Heart right ventricle (tissue), 16 donors: ENCODE results near the gene SND1. TPM values are rescaled to one million over a fixed set of nuclear protein-coding genes. Genes with fewer than 3 reads are reported as not detected.

ENCODE experiments used
- ATAC-seq, 8 donors: fragments of 200-7000 bp; cut with Tn5 transposase; one replicate each; pipeline ENCODE4 v1.9.1; 2020; ENCODE audit warnings: mild to moderate bottlenecking in 8 of 8, moderate library complexity in 8 of 8, moderate number of reproducible peaks in 1 of 8
- DNase-seq, 2 donors: peaks; one replicate each; pipeline ENCODE4 v3.0.0-alpha.2; 2020
- H3K27ac ChIP-seq, 10 donors: fragments of 200-600 bp; sonication (generic) in 2 of 10; one replicate each; pipeline versions ENCODE4 v1.5.0 to v1.8.0; 2020 to 2022; ENCODE audit warnings: mild to moderate bottlenecking in 3 of 10
- H3K27me3 ChIP-seq, 7 donors: fragments of 200-600 bp; one replicate each; pipeline ENCODE4 v1.8.0; 2021 to 2022; ENCODE audit warnings: mild to moderate bottlenecking in 2 of 7
- H3K36me3 ChIP-seq, 9 donors: fragments of 200-600 bp; sonication (generic) in 1 of 9; one replicate each; pipeline versions ENCODE4 v1.5.0 to v1.8.0; 2020 to 2022; ENCODE audit warnings: mild to moderate bottlenecking in 2 of 9
- H3K4me1 ChIP-seq, 9 donors: fragments of 200-600 bp; sonication (generic) in 1 of 9; one replicate each; pipeline versions ENCODE4 v1.5.0 to v1.8.0; 2020 to 2022; ENCODE audit warnings: mild to moderate bottlenecking in 4 of 9
- H3K4me3 ChIP-seq, 10 donors: fragments of 200-600 bp; sonication (generic) in 2 of 10; one replicate each; pipeline versions ENCODE4 v1.5.0 to v1.8.0; 2020 to 2022; ENCODE audit warnings: mild to moderate bottlenecking in 7 of 10, moderate library complexity in 2 of 10
- H3K9me3 ChIP-seq, 11 donors: fragments of 200-600 bp in 10 of 11; sonication (generic) in 2 of 11; one replicate each; pipeline versions ENCODE4 v1.5.0 to v1.8.0; 2013 to 2022; ENCODE audit warnings: mild to moderate bottlenecking in 2 of 11, control low read depth in 1 of 11, moderate library complexity in 1 of 11
- WGBS, 2 donors: extraction: QIAGEN DNeasy Blood & Tissue Kit; methylation state at CpG; one replicate each; pipeline ENCODE4 v1.1.7; 2013; ENCODE audit warnings: inconsistent platforms in 1 of 2; 5-methylcytosine and 5-hydroxymethylcytosine counted together
- intact Hi-C, 10 donors: fragments of 100-400 bp; cut with DNase I; formaldehyde crosslinking; loops; one replicate each; pipeline versions ENCODE4 v1.11.1 to v1.14.2; 2022
- polyA plus RNA-seq, 2 donors: library from polyadenylated mRNA; stranded (reverse); fragments of 200-250 nt; gene quantifications; one replicate each; pipeline ENCODE4 v1.2.3, GENCODE V29; 2013
- total RNA-seq, 10 donors: library from RNA; stranded (reverse); fragmentation: NEBNext Ultra II Directional in 3 of 10; extraction: Animal tissue kit (Norgen Biotek cat#: 25700) in 3 of 10; gene quantifications; one replicate each; pipeline versions ENCODE4 v1.2.1 to v1.2.4, GENCODE V29; 2021 to 2023
- TF ChIP-seq, protein P1 (sequence below), 9 donors: fragments of 200-600 bp; sonication (generic) in 2 of 9; IDR thresholded peaks; one replicate each; pipeline versions ENCODE4 v1.5.0 to v1.8.0; 2021 to 2022; ENCODE audit warnings: antibody characterized with exemption in 9 of 9, mild to moderate bottlenecking in 5 of 9, moderate library complexity in 1 of 9
- donor health status: Arrhythmogenic right ventricular cardiomyopathy.
- donor health status: ischemic (EF 13 %, LVEDD 7.1; RV severe dilation, severe dysfunction).
- donor health status: healthy with polysubstance abuse.
- donor health status: DM: no; HTN: yes; CAD: no.
- donor health status: DM: no; HTN: no; CAD: no.
- donor health status: ischemic (EF 25% LVEDD 6.9; RV normal size, moderate dysfunction).
- donor health status: ischemic (EF 25% LVEDD 5.7; RV mildly dilated, moderate dysfunction).
- donor health status: healthy.
- donor health status: DM: yes; HTN: yes; CAD: no.
- donor health status: Ischemic cardiomyopathy.
- donor health status: ischemic (EF 35%, LVEDD 5.7; RV mildly dilated, moderate dysfunction).
- donor health status: nonischemic (EF 11% LVEDD 7.7; RV severe dilation, severe dysfunction).
- donor health status: DM: yes; HTN: yes; CAD: no.
- donor health status: PGD.
- donor health status: ischemic (EF 29% LVEDD 5.4; RV normal size, mild dysfunction).
- donor health status: nonischemic (EF 23%, LVEDD 6.1; RV moderate dilation, normal function).

The SND1 gene
- total and polyA plus RNA-seq, 12 donors = 39.9 to 107 (median 80.8) TPM

DNA sequence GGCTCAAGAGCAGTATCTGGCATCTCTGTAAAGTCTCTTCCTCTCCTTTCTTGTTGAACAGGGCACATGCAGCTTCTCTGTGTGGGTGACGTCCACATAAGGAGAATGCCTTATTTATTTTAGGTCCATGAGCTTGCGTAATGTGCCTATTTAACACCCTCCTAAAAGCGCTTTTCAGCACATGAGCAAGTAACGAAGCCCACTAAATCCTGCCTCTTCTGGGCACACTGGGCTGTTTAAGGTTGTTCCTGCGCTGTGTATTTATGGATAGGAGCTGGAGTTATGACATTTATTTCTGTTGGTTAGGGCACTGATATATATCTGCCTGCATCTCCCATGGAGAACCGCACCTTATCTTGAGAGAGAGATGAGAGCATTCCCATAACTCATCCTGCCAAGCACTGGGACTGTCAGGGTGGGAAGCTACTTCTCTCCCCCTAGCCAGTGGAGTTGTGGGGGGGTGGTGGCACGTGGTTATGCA is 303.1 kb downstream of the SND1 start:
- Histone ChIP-seq H3K27ac (no peak overlapping the region), H3K4me3 (no peak overlapping the region), H3K9me3 (no peaks in the 10 kb centered on the region), H3K36me3 (peaks cover 0 to 22% (median 0%) of the 10 kb centered on the region in 9 donors), H3K27me3 (no peaks in the 10 kb centered on the region), H3K4me1 (peaks cover 0 to 16% (median 4%) of the 10 kb centered on the region in 9 donors)
- TF ChIP-seq, protein P1, sequence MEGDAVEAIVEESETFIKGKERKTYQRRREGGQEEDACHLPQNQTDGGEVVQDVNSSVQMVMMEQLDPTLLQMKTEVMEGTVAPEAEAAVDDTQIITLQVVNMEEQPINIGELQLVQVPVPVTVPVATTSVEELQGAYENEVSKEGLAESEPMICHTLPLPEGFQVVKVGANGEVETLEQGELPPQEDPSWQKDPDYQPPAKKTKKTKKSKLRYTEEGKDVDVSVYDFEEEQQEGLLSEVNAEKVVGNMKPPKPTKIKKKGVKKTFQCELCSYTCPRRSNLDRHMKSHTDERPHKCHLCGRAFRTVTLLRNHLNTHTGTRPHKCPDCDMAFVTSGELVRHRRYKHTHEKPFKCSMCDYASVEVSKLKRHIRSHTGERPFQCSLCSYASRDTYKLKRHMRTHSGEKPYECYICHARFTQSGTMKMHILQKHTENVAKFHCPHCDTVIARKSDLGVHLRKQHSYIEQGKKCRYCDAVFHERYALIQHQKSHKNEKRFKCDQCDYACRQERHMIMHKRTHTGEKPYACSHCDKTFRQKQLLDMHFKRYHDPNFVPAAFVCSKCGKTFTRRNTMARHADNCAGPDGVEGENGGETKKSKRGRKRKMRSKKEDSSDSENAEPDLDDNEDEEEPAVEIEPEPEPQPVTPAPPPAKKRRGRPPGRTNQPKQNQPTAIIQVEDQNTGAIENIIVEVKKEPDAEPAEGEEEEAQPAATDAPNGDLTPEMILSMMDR (IDR thresholded peaks at IDR 0.05) = no peak
- ATAC-seq (no peak), DNase-seq (no peak)
- intact Hi-C loops = no loop called here
- WGBS, 2 donors = 87 to 88% methylated on average over 7 of the region's 7 CpGs

- WGBS, 2 donors = 83 to 86% methylated on average over 5 of the region's 5 CpGs
Measured at GRCh38 chr7:127957886-127958285, 305.9 kb downstream of the SND1 start.

DNA sequence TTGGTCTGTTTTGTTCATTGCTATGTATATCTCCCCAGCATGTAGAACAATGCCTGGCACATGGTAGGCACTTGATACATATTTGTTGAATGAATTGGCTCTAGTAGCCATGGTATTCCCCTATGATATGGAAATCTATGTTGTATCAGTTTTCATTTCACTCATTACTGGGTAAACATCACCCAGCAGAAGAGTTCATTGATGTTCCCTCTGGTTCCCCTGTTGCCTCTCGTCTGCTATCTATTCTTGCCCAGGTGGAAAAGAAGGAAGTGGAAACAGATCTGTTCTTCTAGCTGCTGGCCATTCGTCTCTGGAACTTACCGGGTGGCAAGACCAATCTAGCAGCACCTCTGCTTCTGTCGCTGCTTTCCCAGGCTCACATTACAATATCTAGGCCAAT is 307.8 kb downstream of the SND1 start:
- peaks cover 0 to 34% (median 0%) of the 10 kb centered on the region in 9 donors for H3K36me3 ChIP-seq
- no peak overlapping the region for H3K4me3 ChIP-seq
- H3K4me1 ChIP-seq = peaks cover 0 to 2% (median 0%) of the 10 kb centered on the region in 9 donors
- no peaks in the 10 kb centered on the region for H3K27me3 ChIP-seq
- intact Hi-C loops = no loop called here
- H3K9me3 ChIP-seq = no peaks in the 10 kb centered on the region
- TF ChIP-seq, protein P1 (IDR thresholded peaks at IDR 0.05) = no peak
- DNase-seq (no peak), ATAC-seq (no peak)
- 95 to 96% methylated on average over 4 of the region's 4 CpGs for WGBS, 2 donors
- H3K27ac ChIP-seq = no peak overlapping the region

More at GRCh38 chr7:127957886-127958285, 305.9 kb downstream of the SND1 start:
- Histone ChIP-seq H3K27me3 (no peaks in the 10 kb centered on the region), H3K4me3 (no peak overlapping the region), H3K27ac (no peak overlapping the region), H3K4me1 (peaks cover 0 to 16% (median 4%) of the 10 kb centered on the region in 9 donors), H3K9me3 (no peaks in the 10 kb centered on the region), H3K36me3 (peaks cover 0 to 34% (median 0%) of the 10 kb centered on the region in 9 donors)
- intact Hi-C loops = no loop called here
- TF ChIP-seq, protein P1 (IDR thresholded peaks at IDR 0.05) = no peak
- DNase-seq (no peak), ATAC-seq (no peak)

- Histone ChIP-seq H3K9me3 (no peaks in the 10 kb centered on the region), H3K27ac (no peak overlapping the region), H3K27me3 (no peaks in the 10 kb centered on the region), H3K36me3 (peaks cover 0 to 24% (median 0%) of the 10 kb centered on the region in 9 donors), H3K4me3 (no peak overlapping the region), H3K4me1 (no peaks in the 10 kb centered on the region)
- WGBS, 2 donors = 85 to 86% methylated on average over 9 of the region's 9 CpGs
- DNase-seq = no peak
- no peak for ATAC-seq
- TF ChIP-seq, protein P1 (IDR thresholded peaks at IDR 0.05) = no peak
- intact Hi-C loops = no loop called here
Measured at GRCh38 chr7:127961786-127962453, 309.9 kb downstream of the SND1 start.
